Measurements from ENCODE around the gene SDK1. TPM values are rescaled to one million over a fixed set of nuclear protein-coding genes. Genes with fewer than 3 reads are reported as not detected.

Gene SDK1
- total RNA-seq, 1 experiment from 2014 or later: 7.1 TPM

DNA sequence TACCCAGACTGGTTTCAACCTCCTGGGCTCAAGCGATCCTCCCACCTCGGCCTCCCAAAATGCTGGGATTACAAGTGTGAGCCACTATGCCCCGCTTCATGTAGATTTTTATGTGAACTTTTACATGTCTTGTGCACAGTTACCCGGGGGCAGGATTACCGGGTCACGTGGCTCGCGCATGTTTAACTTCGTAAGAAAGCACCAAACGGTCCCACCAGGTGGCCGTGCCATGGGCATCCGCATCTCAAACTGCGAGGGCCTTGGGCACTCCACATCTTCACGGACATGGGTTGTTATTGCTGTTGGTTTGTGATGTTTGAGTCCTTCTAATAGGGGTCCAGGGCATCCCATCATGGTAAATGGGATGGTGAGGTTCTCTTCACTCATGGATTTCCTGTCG lies 744.4 kb downstream of the SDK1 start:
- Mint-ChIP-seq H3K4me3 (ENCODE audit: unreplicated experiment) (no peak overlapping the region), H3K27me3 (ENCODE audit: insufficient read depth, unreplicated experiment) (no peaks in the 10 kb centered on the region), H3K4me1 (ENCODE audit: low read depth, unreplicated experiment) (no peaks in the 10 kb centered on the region), H3K36me3 (ENCODE audit: insufficient read depth, unreplicated experiment) (no peaks in the 10 kb centered on the region), H3K27ac (ENCODE audit: unreplicated experiment) (no peak overlapping the region), H3K9me3 (ENCODE audit: unreplicated experiment) (no peaks in the 10 kb centered on the region)
- intact Hi-C loops (cut with micrococcal nuclease; ENCODE audit: unreplicated experiment): no loop called here
- Histone ChIP-seq H3K36me3 (ENCODE audit: control insufficient read depth, insufficient read depth, low read length) (no peaks in the 10 kb centered on the region), H3K4me1 (no peaks in the 10 kb centered on the region), H3K4me3 (ENCODE audit: low read depth, low read length) (no peak overlapping the region), H3K9me3 (no peaks in the 10 kb centered on the region), H3K27me3 (replicated peaks; ENCODE audit: control insufficient read depth, insufficient read depth, low read length) (no peaks in the 10 kb centered on the region)
- CTCF ChIA-PET: no interaction called here
- no peak for DNase-seq
- POLR2A ChIA-PET: no interaction called here
- TF ChIP-seq, protein P1, sequence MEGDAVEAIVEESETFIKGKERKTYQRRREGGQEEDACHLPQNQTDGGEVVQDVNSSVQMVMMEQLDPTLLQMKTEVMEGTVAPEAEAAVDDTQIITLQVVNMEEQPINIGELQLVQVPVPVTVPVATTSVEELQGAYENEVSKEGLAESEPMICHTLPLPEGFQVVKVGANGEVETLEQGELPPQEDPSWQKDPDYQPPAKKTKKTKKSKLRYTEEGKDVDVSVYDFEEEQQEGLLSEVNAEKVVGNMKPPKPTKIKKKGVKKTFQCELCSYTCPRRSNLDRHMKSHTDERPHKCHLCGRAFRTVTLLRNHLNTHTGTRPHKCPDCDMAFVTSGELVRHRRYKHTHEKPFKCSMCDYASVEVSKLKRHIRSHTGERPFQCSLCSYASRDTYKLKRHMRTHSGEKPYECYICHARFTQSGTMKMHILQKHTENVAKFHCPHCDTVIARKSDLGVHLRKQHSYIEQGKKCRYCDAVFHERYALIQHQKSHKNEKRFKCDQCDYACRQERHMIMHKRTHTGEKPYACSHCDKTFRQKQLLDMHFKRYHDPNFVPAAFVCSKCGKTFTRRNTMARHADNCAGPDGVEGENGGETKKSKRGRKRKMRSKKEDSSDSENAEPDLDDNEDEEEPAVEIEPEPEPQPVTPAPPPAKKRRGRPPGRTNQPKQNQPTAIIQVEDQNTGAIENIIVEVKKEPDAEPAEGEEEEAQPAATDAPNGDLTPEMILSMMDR (IDR thresholded peaks at IDR 0.05; ENCODE audit: insufficient read depth in 1 of 2, low read depth in 1 of 2, low read length in 1 of 2, severe bottlenecking in 1 of 2, unreplicated experiment in 1 of 2): no peak
- BruUV-seq (replicated peaks): no TSS peak

- intact Hi-C loops (cut with micrococcal nuclease; ENCODE audit: unreplicated experiment): no loop called here
- H3K36me3 Mint-ChIP-seq (ENCODE audit: insufficient read depth, unreplicated experiment): no peaks in the 10 kb centered on the region
- no peaks in the 10 kb centered on the region for H3K4me1 Mint-ChIP-seq (ENCODE audit: low read depth, unreplicated experiment)
- H3K4me3 Mint-ChIP-seq (ENCODE audit: unreplicated experiment): no peak overlapping the region
- Histone ChIP-seq H3K9me3 (no peaks in the 10 kb centered on the region), H3K27me3 (replicated peaks; ENCODE audit: control insufficient read depth, insufficient read depth, low read length) (no peaks in the 10 kb centered on the region), H3K36me3 (ENCODE audit: control insufficient read depth, insufficient read depth, low read length) (no peaks in the 10 kb centered on the region), H3K4me1 (no peaks in the 10 kb centered on the region), H3K4me3 (ENCODE audit: low read depth, low read length) (no peak overlapping the region)
- BruUV-seq (replicated peaks): no TSS peak
- no peaks in the 10 kb centered on the region for H3K9me3 Mint-ChIP-seq (ENCODE audit: unreplicated experiment)
- H3K27me3 Mint-ChIP-seq (ENCODE audit: insufficient read depth, unreplicated experiment): no peaks in the 10 kb centered on the region
- TF ChIP-seq, protein P1 (IDR thresholded peaks at IDR 0.05; ENCODE audit: insufficient read depth in 1 of 2, low read depth in 1 of 2, low read length in 1 of 2, severe bottlenecking in 1 of 2, unreplicated experiment in 1 of 2): no peak
- ChIA-PET POLR2A (no interaction called here), CTCF (no interaction called here)
- H3K27ac Mint-ChIP-seq (ENCODE audit: unreplicated experiment): no peak overlapping the region
- no peak for DNase-seq
These were observed 744.9 kb downstream of the SDK1 start for GRCh38 chr7:4045975-4046374.

GRCh38 chr7:4048336-4048735 lies 747.3 kb downstream of the SDK1 start:
- ChIA-PET CTCF (no interaction called here), POLR2A (no interaction called here)
- Histone ChIP-seq H3K9me3 (no peaks in the 10 kb centered on the region), H3K4me1 (no peaks in the 10 kb centered on the region), H3K4me3 (ENCODE audit: low read depth, low read length) (no peak overlapping the region), H3K36me3 (ENCODE audit: control insufficient read depth, insufficient read depth, low read length) (no peaks in the 10 kb centered on the region), H3K27me3 (replicated peaks; ENCODE audit: control insufficient read depth, insufficient read depth, low read length) (no peaks in the 10 kb centered on the region)
- H3K27ac Mint-ChIP-seq (ENCODE audit: unreplicated experiment): no peak overlapping the region
- no peaks in the 10 kb centered on the region for H3K36me3 Mint-ChIP-seq (ENCODE audit: insufficient read depth, unreplicated experiment)
- no peaks in the 10 kb centered on the region for H3K9me3 Mint-ChIP-seq (ENCODE audit: unreplicated experiment)
- DNase-seq: no peak
- BruUV-seq (replicated peaks): no TSS peak
- peaks cover 3% of the 10 kb centered on the region for H3K27me3 Mint-ChIP-seq (ENCODE audit: insufficient read depth, unreplicated experiment)
- TF ChIP-seq, protein P1 (IDR thresholded peaks at IDR 0.05; ENCODE audit: insufficient read depth in 1 of 2, low read depth in 1 of 2, low read length in 1 of 2, severe bottlenecking in 1 of 2, unreplicated experiment in 1 of 2): no peak
- no peak overlapping the region for H3K4me3 Mint-ChIP-seq (ENCODE audit: unreplicated experiment)
- H3K4me1 Mint-ChIP-seq (ENCODE audit: low read depth, unreplicated experiment): no peaks in the 10 kb centered on the region
- intact Hi-C loops (cut with micrococcal nuclease; ENCODE audit: unreplicated experiment): no loop called here

Measured in Caco-2 (cell line).